ENCODE results near the gene COL1A1. TPM values are rescaled to one million over a fixed set of nuclear protein-coding genes. Genes with fewer than 3 reads are reported as not detected.

COL1A1 gene
- total RNA-seq, 1 donor from 2014 or later, result 12,796 TPM

DNA sequence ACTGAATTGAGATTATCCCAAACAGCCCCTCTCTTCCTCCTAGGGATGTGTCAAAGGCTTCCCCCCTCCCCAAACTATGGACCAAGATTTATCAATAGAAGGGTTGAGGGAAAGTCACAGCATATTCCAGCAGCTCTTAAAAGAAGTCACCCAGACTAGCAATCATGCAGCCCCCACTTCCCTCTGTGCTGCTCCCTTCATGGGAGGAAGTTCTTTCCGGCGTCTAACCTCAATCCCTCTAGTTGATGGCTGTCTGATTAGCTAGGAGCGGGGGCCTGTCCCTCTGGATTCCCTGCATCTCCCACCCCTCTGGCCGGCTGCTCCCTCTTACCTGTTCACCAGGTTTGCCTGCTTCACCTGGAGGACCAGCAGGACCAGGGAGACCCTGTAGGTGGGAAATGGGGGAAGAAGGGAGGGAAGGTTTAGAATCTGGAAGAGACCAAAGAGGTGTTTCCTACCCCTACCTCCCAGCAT, 9.2 kb downstream of the COL1A1 start:
- no peak for TF ChIP-seq EZH2 (IDR thresholded peaks at IDR 0.05; ENCODE audit: insufficient read depth, low read length)
- TF ChIP-seq, protein P1, sequence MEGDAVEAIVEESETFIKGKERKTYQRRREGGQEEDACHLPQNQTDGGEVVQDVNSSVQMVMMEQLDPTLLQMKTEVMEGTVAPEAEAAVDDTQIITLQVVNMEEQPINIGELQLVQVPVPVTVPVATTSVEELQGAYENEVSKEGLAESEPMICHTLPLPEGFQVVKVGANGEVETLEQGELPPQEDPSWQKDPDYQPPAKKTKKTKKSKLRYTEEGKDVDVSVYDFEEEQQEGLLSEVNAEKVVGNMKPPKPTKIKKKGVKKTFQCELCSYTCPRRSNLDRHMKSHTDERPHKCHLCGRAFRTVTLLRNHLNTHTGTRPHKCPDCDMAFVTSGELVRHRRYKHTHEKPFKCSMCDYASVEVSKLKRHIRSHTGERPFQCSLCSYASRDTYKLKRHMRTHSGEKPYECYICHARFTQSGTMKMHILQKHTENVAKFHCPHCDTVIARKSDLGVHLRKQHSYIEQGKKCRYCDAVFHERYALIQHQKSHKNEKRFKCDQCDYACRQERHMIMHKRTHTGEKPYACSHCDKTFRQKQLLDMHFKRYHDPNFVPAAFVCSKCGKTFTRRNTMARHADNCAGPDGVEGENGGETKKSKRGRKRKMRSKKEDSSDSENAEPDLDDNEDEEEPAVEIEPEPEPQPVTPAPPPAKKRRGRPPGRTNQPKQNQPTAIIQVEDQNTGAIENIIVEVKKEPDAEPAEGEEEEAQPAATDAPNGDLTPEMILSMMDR (IDR thresholded peaks at IDR 0.05; ENCODE audit: insufficient read depth, low read depth, low read length), result no peak
- Histone ChIP-seq H3K27me3 (ENCODE audit: insufficient read depth, low read length) (no peaks in the 10 kb centered on the region), H3K79me2 (ENCODE audit: insufficient read depth, low read length) (peaks cover 78% of the 10 kb centered on the region), H3K4me3 (ENCODE audit: insufficient read depth, low read depth, low read length) (no peak overlapping the region), H3K9me3 (ENCODE audit: insufficient read depth, low read depth, low read length) (no peaks in the 10 kb centered on the region), H3K4me1 (ENCODE audit: insufficient read depth, low read length) (peaks cover 85% of the 10 kb centered on the region), H2AFZ (ENCODE audit: low read depth, low read length) (no peak overlapping the region), H3K9ac (ENCODE audit: low read length) (peak overlapping the region; percentile 61), H3K36me3 (ENCODE audit: insufficient read depth, low read length) (peaks cover 88% of the 10 kb centered on the region), H3K4me2 (ENCODE audit: low read length) (peak overlapping the region; percentile 32), H3K27ac (ENCODE audit: low read depth, low read length) (peak overlapping the region; percentile 79), H4K20me1 (ENCODE audit: insufficient read depth, low read length) (peaks cover 99% of the 10 kb centered on the region)
- Mint-ChIP-seq H3K9me3 (ENCODE audit: unreplicated experiment) (no peaks in the 10 kb centered on the region), H3K36me3 (ENCODE audit: low read depth, unreplicated experiment) (peaks cover 37% of the 10 kb centered on the region), H3K27ac (ENCODE audit: unreplicated experiment) (peak overlapping the region; percentile 97), H3K4me1 (ENCODE audit: low read depth, unreplicated experiment) (peaks cover 59% of the 10 kb centered on the region), H3K4me3 (ENCODE audit: unreplicated experiment) (peak overlapping the region; percentile 40), H3K27me3 (ENCODE audit: low read depth, unreplicated experiment) (no peaks in the 10 kb centered on the region)
- FAIRE-seq (no peak), DNase-seq (ENCODE audit: low read depth) (no peak)

DNA sequence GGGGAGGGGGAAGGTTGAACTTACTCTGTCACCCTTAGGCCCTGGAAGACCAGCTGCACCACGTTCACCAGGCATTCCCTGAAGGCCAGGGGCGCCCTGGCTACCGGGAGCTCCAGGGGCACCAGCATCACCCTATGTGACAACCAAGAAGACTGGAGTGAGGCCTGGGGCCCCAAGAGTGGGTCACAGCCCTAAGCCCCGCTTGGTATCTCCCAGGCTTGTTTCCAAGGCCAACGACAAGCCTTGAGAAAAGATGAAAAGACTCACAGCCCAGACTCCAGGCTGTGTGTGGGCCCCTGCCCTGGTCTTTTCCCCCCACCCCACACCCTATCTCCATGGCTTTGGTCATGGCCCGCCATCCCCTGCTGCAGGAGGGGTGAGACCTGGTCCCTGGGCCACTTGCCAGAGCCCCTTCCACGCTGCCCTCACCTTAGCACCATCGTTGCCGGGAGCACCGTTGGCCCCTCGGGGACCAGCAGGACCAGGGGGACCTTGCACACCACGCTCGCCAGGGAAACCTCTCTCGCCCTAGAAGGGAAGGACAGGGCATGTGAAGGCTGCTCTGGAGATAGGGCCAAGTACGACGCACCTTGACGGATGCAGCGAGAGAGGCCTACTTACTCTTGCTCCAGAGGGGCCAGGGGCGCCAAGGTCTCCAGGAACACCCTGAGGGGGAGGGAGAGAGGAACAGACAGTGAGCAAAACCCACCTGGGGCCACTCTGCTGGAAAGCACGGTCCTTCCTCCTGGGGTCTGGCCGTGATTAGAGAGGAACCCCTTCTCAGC, 9.9 kb downstream of the COL1A1 start:
- Mint-ChIP-seq H3K36me3 (ENCODE audit: low read depth, unreplicated experiment) (peaks cover 34% of the 10 kb centered on the region), H3K27me3 (ENCODE audit: low read depth, unreplicated experiment) (no peaks in the 10 kb centered on the region), H3K27ac (ENCODE audit: unreplicated experiment) (peak overlapping the region; percentile 97), H3K4me1 (ENCODE audit: low read depth, unreplicated experiment) (peaks cover 56% of the 10 kb centered on the region), H3K4me3 (ENCODE audit: unreplicated experiment) (peak overlapping the region; percentile 73), H3K9me3 (ENCODE audit: unreplicated experiment) (no peaks in the 10 kb centered on the region)
- Histone ChIP-seq H3K27ac (ENCODE audit: low read depth, low read length) (peak overlapping the region; percentile 79), H2AFZ (ENCODE audit: low read depth, low read length) (no peak overlapping the region), H3K9ac (ENCODE audit: low read length) (peak overlapping the region; percentile 61), H3K4me1 (ENCODE audit: insufficient read depth, low read length) (peaks cover 85% of the 10 kb centered on the region), H4K20me1 (ENCODE audit: insufficient read depth, low read length) (peaks cover 99% of the 10 kb centered on the region), H3K9me3 (ENCODE audit: insufficient read depth, low read depth, low read length) (no peaks in the 10 kb centered on the region), H3K27me3 (ENCODE audit: insufficient read depth, low read length) (no peaks in the 10 kb centered on the region), H3K36me3 (ENCODE audit: insufficient read depth, low read length) (peaks cover 88% of the 10 kb centered on the region), H3K4me3 (ENCODE audit: insufficient read depth, low read depth, low read length) (no peak overlapping the region), H3K4me2 (ENCODE audit: low read length) (peak overlapping the region; percentile 32), H3K79me2 (ENCODE audit: insufficient read depth, low read length) (peaks cover 73% of the 10 kb centered on the region)
- FAIRE-seq, result no peak
- TF ChIP-seq, protein P1 (IDR thresholded peaks at IDR 0.05; ENCODE audit: insufficient read depth, low read depth, low read length), result no peak
- TF ChIP-seq EZH2 (IDR thresholded peaks at IDR 0.05; ENCODE audit: insufficient read depth, low read length), result no peak
- DNase-seq (ENCODE audit: low read depth), result peak; percentile 50
